ENCODE data around the gene HSPE1. TPM values are rescaled to one million over a fixed set of nuclear protein-coding genes. Genes with fewer than 3 reads are reported as not detected.

HSPE1 gene
- total RNA-seq, 1 donor, result 98.5 TPM

- DNase-seq (ENCODE audit: low read depth), result no peak
- TF ChIP-seq, protein P1, sequence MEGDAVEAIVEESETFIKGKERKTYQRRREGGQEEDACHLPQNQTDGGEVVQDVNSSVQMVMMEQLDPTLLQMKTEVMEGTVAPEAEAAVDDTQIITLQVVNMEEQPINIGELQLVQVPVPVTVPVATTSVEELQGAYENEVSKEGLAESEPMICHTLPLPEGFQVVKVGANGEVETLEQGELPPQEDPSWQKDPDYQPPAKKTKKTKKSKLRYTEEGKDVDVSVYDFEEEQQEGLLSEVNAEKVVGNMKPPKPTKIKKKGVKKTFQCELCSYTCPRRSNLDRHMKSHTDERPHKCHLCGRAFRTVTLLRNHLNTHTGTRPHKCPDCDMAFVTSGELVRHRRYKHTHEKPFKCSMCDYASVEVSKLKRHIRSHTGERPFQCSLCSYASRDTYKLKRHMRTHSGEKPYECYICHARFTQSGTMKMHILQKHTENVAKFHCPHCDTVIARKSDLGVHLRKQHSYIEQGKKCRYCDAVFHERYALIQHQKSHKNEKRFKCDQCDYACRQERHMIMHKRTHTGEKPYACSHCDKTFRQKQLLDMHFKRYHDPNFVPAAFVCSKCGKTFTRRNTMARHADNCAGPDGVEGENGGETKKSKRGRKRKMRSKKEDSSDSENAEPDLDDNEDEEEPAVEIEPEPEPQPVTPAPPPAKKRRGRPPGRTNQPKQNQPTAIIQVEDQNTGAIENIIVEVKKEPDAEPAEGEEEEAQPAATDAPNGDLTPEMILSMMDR (IDR thresholded peaks at IDR 0.05; ENCODE audit: insufficient read depth, low read length), result no peak
- H3K4me3 ChIP-seq (ENCODE audit: low read depth, low read length), result peak overlapping the region; percentile 98
These were observed 45.3 kb upstream of the HSPE1 start for GRCh38 chr2:197454923-197455322.

DNA sequence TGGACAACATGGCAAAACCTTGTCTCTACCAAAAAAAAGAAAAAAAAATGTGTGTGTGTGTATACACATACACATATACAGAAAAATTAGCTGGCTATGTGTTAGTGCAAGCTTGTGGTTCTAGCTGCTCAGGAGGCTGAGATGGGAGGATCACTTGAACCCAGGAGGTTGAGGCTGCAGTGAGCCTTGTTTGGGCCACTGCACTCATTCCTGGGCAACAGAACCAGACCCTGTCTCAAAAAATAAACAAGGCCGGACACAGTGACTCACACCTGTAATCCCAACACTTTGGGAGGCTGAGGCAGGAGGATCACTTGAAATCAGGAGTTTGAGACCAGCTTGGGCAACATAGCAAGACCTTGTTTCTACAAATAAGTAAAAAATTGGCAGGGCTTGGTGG is 44.8 kb upstream of the HSPE1 start:
- H3K4me3 ChIP-seq (ENCODE audit: low read depth, low read length), result peak overlapping the region; percentile 98
- no peak for DNase-seq (ENCODE audit: low read depth)
- TF ChIP-seq, protein P1 (IDR thresholded peaks at IDR 0.05; ENCODE audit: insufficient read depth, low read length), result no peak

DNA sequence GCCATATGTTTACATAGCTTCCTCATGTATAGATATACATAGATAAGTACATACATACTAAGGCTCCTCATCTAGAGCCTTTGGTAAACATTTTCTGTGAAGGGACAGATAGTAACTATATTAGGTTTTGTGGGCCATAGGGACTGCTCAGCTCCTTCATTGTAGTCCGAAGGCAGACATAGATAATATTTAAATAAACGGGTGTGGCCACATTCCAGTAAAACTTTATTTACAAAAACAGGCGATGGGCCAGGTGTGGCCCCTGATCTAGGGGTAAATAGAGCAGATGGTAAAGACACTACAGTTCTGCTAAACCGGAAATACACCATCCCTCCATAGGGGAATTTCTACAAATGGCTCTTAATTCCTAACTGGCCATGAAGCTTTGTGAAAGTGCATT is 39.5 kb upstream of the HSPE1 start:
- no peak for DNase-seq (ENCODE audit: low read depth)
- TF ChIP-seq, protein P1 (IDR thresholded peaks at IDR 0.05; ENCODE audit: insufficient read depth, low read length), result no peak
- H3K4me3 ChIP-seq (ENCODE audit: low read depth, low read length), result no peak overlapping the region

- DNase-seq (ENCODE audit: low read depth), result peak; percentile 60
- H3K4me3 ChIP-seq (ENCODE audit: low read depth, low read length), result no peak overlapping the region
- TF ChIP-seq, protein P1 (IDR thresholded peaks at IDR 0.05; ENCODE audit: insufficient read depth, low read length), result no peak
These were observed 39.1 kb upstream of the HSPE1 start for GRCh38 chr2:197461057-197461456.

GRCh38 chr2:197464175-197464574 is 36.0 kb upstream of the HSPE1 start:
- DNase-seq (ENCODE audit: low read depth), result peak; percentile 33
- H3K4me3 ChIP-seq (ENCODE audit: low read depth, low read length), result no peak overlapping the region
- TF ChIP-seq, protein P1 (IDR thresholded peaks at IDR 0.05; ENCODE audit: insufficient read depth, low read length), result no peak

- no peak for DNase-seq (ENCODE audit: low read depth)
- TF ChIP-seq, protein P1 (IDR thresholded peaks at IDR 0.05; ENCODE audit: insufficient read depth, low read length), result no peak
- no peak overlapping the region for H3K4me3 ChIP-seq (ENCODE audit: low read depth, low read length)
These were observed 28.0 kb upstream of the HSPE1 start for GRCh38 chr2:197472166-197472565.

DNA sequence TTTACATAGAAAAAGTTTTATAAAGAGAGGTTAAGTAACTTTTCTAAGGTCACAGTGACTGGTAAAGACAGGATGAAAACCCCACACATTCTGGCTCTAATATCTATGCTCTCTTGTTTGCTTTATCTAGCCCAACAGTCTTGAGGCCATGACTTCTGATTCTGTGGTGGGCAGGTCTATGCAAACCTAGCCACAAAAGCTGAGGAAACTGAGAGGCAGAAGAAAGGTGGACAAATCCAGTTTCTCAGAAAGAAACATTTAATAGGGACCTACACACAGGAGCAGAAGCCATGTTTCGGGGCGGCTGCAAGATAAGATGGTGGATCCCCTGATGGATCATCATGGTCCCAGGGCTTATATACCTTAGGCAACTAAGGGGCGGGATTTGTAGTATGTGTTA is 22.4 kb upstream of the HSPE1 start:
- H3K4me3 ChIP-seq (ENCODE audit: low read depth, low read length), result no peak overlapping the region
- TF ChIP-seq, protein P1 (IDR thresholded peaks at IDR 0.05; ENCODE audit: insufficient read depth, low read length), result no peak
- DNase-seq (ENCODE audit: low read depth), result no peak
